OCI-M2 (cell line): ENCODE results near the gene PIGL.
"Not testable (repeated sequence)": the region's sequence is repeated elsewhere in the genome, so short reads cannot be mapped to it uniquely, and the experiment has no call there.

Experiments
- DNase-seq: peaks from one replicate; lab custom pipeline; 2025; ENCODE audit not compliant: unreplicated experiment; lab: John Stamatoyannopoulos, UW

The PIGL gene

GRCh38 chr17:16273499-16273898 lies 56.5 kb downstream of the PIGL start:
- DNase-seq = no peak

GRCh38 chr17:16273929-16274339 lies 56.9 kb downstream of the PIGL start:
- no peak for DNase-seq

GRCh38 chr17:16275024-16275423 lies 58.0 kb downstream of the PIGL start:
- DNase-seq = no peak

DNA sequence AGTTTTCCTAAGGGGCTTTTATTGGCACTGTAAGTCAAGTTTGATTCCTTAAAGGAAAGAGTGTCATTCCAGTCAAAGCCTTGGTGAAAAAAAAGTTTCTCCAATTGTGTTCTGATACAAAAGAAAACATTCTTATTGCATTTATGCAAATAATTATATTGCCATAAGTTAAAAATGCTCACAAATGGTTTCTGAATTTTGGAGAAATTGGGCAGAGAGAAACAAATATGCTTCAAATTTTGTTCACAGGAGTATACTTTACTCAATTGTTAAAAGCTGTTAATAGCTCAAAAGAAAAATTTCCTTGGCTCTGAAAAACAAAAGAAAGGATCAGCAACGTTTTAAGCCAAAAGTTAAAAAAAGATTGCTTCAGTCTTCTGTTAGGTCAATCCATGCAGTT lies 60.2 kb downstream of the PIGL start:
- no peak for DNase-seq

DNA sequence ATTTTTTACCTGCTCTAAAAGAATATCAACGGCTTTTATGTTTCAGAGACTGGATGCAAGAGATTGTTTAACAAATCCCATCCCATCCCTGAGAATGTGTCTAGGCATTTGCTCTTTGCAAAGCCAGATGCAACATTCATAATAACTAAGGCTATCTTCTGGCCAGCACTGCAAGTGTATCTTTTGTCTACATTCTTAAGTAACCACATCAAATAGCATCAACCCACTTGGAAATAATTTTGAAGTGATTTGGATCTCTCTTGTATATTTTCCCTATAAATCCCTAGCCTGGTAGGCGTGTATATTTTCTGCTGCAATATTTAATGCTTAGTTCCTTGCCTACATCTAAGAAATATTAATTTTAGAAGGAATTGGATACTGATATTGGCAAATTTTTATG lies 64.3 kb downstream of the PIGL start:
- no peak for DNase-seq

DNA sequence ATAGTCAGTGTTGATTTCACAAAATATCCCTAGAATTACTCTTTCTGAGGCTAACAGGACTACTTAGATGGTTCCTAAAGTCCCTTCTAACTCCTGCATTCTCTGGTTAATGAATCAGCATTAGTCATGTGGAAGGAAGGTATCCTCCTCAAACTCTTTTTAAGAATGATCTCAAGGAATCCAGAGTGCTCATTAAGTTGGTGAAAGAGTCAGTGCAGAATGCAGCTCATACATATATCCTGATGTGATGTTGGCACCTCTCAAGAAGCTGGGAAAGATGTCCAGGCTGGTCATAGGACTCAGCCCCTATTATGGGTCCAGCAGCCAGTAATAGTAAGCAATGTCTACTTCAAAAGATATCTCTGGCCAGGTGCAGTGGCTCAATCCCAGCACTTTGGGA lies 65.5 kb downstream of the PIGL start:
- no peak for DNase-seq

- DNase-seq = no peak
Observed at GRCh38 chr17:16283705-16284104, 66.7 kb downstream of the PIGL start.

DNA sequence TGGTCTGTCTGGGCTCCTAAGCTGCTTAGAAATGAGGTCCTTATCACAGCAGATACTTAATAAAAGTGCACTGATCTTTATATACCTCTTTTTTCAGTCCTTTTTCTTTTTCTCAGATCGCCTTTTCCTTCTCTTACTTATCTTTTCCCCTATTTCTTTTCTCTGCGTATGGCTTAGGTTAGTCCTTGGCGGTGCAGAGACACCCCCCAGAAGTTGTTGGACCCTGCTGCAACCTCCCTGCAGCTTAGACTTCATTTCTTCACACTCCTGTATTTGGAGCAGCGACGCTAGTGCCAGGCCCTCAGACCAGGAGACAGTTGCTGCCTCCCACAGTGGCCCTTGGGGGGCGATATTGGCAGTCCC lies 68.6 kb downstream of the PIGL start:
- no peak for DNase-seq

DNA sequence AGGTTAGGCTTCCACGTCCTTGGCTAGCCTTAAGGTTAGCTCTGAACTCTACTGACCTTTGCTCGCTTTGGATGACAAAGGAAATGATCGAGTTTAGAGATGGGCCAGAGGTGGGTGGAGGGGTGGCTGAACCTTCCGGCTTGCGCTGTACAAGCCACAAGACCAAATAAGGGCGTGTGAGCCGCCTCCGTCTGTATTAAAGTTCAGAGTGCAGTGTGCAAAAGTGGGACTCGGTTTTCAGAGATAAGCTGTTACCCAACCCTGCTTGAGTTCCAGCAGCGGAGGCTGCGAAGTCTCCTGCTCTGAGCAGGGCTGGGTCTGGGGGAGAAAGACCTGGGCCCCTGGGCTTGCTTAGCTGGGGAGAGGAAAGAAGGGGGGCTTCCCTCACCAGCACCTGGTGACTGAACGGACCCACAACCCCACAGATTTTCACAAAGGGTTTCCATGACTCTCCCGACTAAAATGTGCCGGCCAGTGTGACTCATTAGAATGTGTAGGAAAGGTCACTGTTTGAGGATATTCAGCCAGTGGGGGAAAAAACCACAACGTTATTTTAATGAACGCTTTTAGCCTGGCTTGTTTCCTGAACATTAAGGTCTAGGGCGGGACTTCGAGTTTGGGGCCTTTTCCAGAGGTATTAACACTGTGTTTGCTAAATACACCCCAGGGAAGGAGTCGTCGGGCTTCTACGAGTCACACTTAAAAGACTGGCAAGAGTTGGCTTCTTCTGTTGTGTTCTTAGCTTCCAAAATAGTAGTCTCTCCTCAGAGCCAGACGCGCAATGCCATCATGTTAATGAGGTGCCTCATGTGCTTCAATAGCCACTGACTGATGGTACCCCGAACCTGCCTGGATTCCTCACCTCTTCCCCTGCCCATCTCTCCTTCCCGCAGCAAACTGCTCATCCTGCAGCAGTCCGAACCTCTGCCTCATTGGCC lies 69.3 kb downstream of the PIGL start:
- DNase-seq = peak; percentile 62

DNA sequence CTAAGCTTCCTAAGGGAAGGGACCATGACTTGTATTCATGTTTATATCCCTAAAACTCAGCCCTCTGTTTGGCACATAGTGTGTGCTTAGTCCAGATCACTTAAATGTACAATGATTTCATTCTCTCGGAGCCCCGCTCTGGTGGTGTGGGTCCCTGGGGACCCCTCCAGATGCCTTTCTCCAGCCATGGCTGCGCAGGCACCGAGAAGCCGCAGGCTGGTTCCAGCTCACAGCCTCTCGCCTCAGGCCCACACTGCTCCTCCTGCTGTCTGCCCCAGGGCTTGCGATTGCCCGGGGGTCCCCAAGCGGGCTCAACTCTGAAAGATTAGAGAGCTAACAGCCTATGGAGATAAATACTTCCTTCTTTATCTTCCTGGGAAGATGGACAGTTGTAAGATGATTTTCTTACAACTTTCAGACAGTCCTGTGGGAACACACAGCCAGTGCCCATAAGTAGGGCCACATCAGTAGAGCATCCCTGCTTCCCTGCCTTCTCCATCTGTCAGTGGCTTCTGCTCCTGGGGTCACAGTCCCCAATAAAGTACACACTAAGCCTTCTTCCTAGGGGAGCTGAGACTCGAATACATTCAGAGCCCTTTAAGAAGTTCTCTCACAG lies 70.0 kb downstream of the PIGL start:
- no peak for DNase-seq

DNA sequence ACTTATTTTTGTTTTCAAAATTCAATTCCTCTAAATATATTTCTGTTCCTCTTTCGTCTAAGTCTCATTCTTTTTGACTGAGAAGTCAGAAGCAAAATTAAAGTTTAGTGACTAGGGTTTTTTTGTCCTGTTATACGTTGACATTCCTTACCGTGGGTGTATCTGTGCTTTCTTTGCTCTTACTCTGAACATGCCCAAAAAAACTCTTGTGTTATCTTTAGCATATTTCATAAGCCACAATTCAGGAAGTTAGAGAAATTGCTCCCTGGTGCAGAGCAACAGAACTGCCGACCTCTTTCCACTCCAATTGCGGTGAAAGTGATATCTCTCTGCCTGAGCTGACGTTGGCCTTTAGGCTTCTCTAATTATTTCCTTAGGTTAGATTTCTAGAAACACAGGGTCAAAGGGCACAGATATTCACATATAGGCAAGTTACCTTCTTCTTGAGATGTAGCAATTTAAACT lies 70.6 kb downstream of the PIGL start:
- no peak for DNase-seq

GRCh38 chr17:16288860-16289571 lies 72.0 kb downstream of the PIGL start:
- DNase-seq = no peak

- DNase-seq = no peak
Observed at GRCh38 chr17:16293931-16294330, 76.9 kb downstream of the PIGL start.

DNA sequence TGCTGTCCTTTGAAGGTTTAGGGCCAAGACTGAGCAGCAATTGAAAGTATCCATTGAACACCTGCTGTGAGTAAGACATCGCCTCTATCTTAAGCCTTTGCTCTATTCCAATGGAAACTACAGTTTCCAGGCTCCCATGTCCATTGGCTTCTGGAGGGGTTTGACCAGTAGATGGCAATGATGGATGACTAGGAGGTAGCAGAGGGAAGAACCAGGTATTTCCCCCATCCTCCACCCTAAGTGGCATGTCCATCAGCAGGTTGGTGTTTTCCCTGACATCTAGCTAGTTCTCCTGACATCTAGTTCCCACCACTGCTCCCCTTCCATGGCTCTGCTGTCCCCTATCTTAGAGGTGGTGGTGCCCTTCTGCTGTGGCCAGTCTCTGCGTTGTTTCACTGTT lies 77.5 kb downstream of the PIGL start:
- DNase-seq = no peak

DNA sequence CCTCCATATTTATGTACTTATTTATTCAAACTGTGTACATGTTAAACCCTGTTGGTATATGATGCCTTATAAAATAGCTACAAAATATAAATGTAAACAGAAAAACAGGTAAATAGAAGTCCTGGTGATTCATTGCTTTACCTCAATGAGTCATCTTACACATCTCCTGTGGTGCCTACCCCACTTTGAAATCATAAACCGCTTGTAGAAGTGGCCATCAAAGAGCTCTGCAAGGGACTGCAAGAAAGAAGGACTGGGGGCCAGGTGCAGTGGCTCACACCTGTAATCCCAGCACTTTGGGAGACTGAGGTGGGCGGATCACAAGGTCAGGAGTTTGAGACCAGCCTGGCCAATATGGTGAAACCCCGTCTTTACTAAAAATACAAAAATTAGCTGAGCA lies 79.1 kb downstream of the PIGL start:
- not testable (repeated sequence) for DNase-seq

DNA sequence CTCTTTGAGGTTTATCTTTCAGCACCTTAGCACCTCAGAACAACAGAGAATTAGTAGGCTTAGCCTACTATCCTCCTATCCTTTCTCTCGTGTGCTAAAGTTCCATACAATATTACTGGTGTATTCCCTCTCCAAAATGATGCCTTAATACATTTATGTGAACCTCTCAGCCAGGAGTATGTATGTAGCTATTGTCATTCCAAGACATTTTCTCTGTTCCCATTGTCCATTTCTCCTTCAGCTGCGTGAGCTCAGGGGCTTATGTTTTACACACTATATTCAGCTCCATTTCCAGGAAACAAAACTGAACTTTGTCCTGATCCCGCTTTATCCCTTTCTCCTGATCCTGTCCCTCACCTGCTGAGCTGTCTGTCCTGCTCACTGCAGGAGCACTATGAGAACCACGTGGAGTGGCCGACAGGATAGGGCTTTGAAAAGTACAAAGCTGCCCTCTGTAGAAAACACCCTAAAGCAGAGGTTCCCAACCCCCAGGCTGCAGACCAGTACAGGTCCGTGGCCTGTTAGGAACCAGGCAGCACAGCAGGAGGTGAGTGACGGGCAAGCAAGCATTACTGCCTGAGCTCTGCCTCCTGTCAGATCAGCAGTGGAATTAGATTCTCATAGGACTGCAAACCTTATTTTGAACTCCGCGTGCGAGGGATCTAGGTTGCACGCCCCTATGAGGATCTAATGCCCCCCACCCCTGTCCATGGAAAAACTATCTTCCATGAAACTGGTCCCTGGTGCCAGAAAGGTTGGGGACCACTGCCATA lies 80.5 kb downstream of the PIGL start:
- DNase-seq = no peak

GRCh38 chr17:16298140-16298662 lies 81.2 kb downstream of the PIGL start:
- DNase-seq = no peak

- no peak for DNase-seq
Observed at GRCh38 chr17:16300554-16300953, 83.5 kb downstream of the PIGL start.

- DNase-seq = no peak
Observed at GRCh38 chr17:16301963-16302855, 85.2 kb downstream of the PIGL start.

- no peak for DNase-seq
Observed at GRCh38 chr17:16302856-16303255, 85.8 kb downstream of the PIGL start.
